GM21723 (cell line): ENCODE measurements around the gene PHACTR1.

Source experiments
- ATAC-seq: cut with Tn5 transposase; IDR thresholded peaks from one replicate; pipeline ENCODE4 v1.9.1; 2021; ENCODE audit warnings: mild to moderate bottlenecking, moderate library complexity; ENCODE audit not compliant: unreplicated experiment

Gene PHACTR1

DNA sequence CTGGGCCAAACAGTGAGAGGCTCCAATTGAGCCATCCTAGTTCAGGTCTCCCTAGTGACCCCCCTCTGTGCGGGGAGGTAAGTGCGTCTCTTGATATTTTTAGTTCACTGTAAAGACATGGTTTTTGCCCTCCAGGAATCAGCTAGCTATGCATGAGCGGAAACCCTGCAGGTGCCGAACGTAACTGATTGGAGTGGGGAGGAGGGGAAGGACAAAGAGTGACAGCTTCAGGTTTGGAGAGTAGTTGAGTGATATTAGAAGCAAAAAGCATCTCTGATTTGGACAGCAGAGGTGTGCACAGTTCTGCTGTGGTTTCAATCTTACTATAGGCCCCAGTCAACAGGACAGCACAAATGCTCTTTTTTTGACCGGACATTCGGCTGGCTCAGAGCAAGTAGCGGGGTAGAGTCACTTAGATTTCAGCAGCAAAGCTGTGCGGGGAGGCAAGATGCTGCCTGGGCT lies 580.0 kb downstream of the PHACTR1 start:
- ATAC-seq: no peak

DNA sequence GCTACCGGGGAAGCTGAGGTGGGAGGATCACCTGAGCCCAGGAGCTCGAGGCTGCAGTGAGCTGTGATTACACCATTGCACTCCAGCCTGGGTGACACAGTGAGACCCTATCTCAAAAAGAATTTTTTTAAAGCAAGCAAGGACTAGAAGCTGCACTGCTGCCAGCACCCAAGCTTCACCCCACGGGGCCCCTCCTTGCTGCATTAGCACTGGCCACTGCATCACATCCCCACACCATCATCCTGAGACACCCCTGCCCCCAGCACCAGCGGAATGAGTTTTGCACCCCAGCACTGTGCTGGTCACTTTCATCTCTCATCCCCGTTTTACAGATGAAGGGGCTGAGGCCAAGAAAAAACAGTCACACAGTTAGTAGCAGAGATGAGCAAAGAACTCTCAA lies 580.8 kb downstream of the PHACTR1 start:
- ATAC-seq: no peak

DNA sequence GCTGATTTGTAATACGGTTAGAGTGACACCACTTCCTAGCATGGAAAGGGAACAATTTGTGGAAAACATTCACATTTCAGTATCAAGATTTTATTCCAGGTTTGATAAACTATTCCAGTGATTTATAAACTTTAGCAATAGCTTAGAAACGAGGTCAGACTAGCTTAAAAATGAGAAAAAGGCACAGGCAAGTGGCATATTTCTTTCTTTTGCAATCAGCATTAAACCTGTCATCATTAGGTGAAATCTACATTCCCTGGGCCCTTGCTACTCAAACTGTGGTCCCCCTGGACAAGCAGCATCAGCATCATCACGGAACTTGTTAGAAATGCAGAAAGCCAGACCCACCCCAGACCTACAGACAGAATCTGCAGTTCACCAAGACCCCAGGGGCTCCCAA lies 581.9 kb downstream of the PHACTR1 start:
- ATAC-seq: no peak

DNA sequence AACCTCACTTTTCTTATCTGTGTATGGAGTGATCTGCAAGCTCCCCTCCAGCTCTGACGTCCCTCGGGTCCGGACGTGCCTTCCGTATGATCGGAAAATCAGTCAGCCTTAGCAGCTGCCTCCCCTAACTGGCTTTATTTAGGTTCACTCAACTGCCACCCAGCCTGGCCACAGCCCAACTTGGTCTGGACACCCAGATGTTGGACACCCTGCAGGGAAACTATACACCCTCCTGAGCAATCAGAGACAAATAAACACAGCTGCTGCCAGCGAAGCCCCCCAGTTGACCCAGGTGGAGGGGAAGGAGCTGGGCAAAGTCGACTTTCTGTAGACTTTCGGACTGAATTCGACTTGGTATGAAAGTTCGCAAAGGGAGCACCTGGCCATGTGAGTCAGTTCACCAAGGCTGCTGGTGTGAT lies 582.8 kb downstream of the PHACTR1 start:
- no peak for ATAC-seq

DNA sequence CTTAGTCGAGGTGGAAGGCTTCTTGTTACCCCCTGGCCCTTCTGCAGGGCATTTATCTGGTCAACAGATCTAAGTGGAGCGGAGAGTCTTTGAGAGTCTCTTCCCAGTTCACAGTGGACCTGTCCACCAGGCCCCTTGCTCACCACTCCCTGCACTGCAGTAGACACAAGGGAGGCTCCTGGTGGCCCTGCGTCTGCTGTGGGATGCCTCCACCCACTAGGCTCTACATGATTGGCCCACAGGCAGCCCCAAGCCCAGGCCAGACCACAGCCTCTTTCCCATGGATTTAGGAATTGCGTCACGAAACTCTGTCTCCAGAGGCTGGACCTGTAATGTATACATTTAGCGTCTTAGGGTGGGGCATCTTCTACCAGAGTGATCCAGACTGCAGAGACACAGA lies 583.4 kb downstream of the PHACTR1 start:
- ATAC-seq: no peak

DNA sequence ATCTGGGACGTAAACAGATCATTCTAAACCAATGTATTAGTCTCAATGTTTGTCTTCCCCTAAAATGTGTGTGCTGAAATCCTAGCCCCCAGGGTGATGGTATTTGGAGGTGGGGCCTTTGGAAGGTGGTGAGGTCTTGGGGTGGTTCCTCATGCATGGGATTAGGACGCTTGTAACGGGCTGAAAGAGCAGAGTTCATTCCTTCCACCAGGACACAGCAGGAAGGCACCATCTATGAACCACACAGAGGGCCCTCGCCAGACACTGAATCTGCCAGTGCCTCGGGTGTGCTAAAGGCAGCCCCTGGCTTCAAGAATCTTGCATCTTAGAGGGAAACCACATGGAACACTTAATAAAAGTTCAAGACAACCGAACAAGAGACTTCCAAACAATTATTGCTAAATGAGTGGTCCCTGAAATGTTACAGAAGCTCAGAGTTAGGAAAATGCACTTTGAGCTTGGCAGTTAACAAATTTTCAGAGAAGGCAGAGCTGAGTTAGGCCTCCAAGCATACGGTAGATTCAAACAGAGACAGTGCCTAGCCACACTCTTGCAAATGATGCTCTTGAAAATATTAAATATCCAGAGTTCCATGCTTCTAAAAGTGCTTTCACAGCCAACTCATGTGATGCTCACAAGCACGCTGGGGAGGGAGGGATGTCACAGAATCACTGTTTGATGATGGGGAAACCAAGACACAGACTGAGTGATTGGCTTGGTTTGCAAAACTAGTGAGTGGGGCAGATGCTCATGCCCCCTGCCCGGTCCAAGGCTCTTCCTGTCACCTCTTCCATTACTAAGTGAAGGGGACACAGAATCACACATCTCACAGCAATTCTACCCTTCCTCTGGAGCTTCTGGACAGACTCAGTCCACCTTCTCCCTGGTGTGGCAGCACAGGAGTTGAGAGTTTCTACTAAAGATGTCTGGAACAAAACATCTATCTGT lies 584.4 kb downstream of the PHACTR1 start:
- ATAC-seq: no peak

DNA sequence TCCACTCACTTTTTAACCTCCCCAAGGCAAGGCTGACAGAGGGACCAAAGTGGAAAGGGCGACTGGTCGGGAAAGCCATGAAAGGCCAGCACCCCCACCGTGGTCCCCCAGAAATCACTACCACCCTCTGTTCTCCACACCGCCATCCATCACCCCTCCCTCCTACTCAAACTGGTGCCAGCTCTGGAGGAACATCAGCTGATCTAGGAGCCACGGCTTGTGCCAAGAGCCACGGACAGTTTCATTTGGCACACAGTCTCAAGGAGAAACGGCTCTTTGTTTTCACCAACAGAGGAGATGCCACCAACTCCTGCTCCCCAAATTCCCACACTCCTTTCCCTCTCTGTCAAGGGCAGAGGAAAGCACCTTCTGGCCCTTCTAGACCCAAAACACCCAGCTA lies 585.7 kb downstream of the PHACTR1 start:
- no peak for ATAC-seq

DNA sequence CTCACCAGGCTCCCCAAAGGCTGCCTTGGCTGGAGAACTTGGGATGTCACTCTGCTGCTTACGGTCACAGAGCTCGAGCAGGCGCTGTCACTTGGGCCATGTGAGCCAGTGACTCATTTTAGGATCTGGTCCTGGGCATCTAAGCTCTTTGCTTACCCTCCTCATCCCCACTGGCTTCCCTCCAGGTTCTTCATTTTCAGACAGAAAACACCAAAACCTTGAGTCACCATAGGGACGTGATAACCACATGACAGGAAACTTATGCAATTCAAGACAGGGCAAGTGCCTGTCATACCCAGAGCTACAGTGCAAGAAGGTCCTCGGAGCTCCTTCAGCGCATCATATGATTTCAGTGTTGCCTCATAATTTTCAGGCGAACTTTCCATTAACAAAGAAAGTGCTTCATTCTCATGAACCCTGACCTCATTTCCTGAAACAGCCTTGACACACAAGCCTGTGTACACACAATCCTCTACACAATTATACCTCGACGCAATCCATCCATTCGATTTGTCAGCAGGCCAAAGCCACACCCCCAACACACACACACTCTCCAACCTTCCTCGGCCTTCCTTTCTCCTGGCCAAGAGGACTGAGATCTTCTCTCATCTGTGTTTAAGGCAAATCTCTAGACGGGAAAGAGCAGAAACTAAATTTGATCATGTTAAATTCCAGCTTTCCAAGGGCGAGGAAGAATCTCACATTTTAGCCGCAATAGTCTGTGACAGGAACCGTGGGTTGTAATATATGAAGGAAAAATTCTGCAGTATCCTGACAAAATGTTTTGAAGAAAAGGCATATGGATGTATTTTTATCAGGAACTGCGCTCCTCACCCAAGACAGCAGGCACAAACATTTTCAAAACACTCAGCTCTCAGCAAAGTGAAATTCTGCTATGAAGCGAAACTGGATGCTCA lies 586.4 kb downstream of the PHACTR1 start:
- ATAC-seq: peak; percentile 71

DNA sequence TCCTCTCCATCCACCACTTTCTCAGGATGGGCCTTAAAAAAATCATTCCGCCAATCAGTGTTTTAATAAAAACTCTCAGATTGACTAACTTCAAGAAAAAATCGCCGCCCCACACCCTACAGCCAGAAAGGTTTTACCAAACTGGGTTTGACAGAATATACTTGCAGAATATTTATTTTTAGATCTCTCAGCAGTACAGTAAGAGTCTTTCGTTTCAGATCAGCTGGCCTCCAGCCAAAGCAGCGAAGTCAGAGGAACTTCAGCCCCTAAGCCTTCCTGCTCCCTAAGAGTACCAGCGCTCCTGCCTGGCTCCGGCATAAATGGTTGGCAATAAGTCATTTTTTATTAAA lies 587.1 kb downstream of the PHACTR1 start:
- peak; percentile 61 for ATAC-seq

DNA sequence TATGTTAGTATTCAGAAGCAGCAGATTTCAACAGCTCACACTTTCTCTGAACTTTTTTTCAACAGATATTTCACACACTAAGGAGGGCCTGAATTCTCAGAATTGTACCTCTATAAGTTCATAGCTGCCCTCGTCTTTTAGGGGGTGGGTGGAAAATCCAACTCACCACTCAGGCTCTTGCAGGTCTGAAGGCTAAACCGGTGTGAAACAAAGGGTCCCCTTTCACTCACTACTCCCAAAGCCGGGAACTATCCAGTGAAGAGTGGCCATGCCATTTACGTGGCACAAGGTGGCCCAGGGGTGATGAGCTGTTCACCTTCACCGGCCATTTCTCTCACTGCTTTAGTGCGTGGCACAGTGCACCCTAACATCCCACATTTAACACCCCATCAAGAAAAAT lies 587.5 kb downstream of the PHACTR1 start:
- no peak for ATAC-seq

DNA sequence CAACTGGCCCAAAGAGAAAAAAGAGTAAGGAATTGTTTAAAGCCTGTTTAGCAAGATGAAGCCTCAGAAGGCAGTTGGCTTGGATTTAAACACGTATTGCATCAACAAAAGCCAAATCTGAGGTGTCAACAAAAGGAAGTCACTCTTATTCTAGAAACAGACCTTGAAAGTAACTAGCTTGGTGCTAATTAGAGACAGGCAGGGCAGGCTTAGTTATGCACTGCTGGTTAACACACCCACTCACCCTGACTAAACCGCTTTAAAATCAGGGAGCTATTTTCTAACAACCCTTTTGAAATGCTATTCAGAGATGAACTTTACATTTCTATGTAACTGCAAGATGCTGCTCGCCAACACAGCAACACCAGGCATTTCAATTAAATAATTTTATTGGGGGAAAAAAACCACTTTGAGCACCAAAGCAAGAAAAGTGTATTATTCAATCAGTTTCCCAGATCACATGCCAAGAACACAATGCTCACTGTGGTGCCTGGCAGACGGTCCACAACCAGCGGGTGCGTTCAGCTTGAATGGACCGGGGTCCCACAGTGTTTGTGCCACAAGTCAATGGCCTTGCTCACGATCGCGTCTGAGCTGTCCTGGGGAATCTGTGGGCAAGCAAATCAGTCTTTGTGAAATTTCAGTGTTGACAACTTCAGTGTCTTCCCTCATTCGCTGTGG lies 588.2 kb downstream of the PHACTR1 start:
- ATAC-seq: peak; percentile 49

DNA sequence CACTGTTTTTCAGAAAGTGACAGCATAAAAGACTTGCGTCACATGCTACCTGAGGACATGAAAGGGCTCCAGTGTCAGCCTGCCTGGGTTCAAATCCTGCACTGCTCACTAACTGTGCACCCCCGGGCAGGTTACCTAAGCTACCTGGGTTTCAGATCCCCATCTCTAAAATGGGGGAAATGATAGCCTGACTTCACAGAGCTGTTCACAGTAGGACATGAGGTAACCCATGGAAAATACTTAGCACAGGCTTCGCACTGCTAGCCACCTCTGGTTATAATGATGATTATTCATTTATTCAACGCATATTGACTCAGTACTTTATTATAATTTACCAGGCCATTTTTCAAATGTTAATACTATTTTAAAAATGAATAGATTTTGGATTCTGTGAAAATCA lies 588.7 kb downstream of the PHACTR1 start:
- no peak for ATAC-seq

DNA sequence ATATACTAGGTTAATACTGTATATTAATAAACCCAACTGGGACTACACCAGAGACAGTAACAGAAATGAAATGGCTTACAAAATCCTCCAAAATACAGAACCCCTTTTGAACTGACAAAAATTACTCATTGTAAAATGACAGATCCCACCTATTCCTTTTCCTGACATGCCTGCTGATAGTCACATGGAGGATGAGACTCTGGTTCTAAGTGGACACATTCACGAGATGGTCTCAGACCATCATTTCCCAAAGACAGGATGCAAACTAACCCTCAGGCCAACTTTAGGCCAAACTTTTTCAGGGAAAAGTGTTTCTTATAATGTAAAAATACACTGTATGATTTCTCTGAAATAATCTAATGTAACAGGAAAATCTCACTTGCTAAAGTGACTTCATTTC lies 589.2 kb downstream of the PHACTR1 start:
- no peak for ATAC-seq

DNA sequence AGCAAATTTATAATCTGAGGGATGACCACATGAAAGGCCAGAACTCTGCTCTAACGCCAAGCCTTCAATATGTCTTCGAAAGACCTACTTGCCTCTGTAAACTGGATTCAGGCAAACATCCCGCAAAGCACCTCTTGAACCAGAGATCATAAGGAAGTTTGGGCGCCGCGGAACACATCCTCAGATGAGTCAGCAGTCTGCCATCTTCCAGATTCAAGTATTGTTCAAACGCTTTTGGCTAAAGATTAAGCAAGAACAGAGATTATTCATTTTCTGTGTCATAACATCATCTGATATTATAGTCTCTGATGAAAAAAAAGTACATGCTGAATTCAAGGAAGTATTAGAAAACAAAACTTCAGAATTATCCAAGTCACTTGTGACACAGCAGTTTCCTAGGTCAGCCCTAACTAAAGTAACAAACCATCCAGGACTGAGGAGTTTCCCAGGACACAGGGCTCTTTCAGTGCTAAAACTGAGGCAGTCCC lies 591.0 kb downstream of the PHACTR1 start:
- no peak for ATAC-seq

DNA sequence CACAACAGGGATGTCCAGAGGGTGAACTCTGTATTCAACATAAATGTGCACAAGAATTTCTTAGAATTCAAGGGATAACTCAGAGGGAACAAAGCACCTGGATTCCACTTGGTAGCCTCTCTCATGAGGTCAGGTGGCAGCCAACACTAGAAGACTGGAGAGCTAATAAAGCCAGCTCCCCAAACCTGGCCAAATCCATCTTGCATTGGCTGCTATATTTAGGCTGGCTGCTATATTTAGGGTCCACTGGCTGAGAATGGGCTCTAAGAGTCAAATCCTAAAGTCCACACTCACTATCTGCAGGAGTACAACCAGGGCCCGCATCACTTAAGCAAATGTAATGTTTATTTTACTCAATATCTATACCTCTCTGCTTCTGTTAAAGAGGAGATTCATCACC lies 591.8 kb downstream of the PHACTR1 start:
- ATAC-seq: no peak

DNA sequence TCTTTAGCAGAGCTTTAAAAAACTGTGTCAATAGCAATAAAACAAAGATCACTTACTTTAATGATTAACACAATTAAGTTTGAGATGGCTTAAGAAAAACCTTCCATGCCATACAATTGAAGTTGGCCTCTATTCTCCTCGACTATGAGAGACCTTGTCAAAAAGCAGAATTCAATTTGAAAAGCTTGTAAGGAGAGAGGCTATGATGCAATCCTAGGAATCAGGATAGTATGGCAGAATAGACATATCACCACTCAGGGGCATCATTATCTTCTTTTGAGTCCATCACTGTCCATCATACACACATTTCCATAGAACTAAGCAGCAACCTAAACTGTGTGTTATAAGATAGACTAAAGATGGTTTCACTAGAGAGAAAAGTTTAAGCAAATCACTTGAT lies 594.6 kb downstream of the PHACTR1 start:
- ATAC-seq: no peak

DNA sequence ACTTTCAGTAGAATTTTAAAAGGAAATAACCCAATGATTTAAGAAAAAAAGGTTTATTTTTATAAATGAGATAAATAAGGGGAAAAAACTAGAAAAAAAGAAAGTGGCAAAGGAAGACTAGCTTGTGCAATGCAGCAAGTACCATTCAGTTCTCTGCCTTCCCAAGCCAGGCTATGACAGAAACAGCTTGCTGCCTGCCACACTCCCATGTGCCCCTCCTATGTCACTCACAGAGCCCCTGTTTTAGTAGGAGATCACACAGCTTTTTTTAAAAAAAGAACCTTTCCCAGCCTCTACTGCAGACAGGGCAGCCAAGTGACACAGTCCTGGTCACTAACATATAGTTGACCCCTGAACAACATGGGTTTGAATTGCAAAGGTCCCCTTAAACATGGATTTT lies 598.2 kb downstream of the PHACTR1 start:
- no peak for ATAC-seq

DNA sequence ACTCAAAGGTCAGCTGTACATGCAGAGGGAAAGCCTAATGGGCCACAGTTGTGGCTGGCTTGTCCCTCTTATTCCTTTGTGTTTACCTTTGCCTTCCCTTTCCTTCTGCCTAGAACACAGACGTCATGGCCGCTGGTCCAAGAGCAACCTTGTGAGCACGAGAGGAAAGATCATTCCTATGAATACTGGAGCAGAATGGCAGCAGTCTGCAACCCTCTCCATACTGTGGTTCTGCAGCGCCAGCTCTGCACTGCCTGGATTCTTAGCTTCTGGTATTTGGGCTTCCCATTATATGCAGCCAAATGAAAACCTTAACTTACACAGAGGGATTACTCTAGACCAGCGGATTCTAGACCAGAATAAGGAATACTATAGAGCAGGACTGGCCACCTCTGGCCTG lies 599.3 kb downstream of the PHACTR1 start:
- no peak for ATAC-seq

DNA sequence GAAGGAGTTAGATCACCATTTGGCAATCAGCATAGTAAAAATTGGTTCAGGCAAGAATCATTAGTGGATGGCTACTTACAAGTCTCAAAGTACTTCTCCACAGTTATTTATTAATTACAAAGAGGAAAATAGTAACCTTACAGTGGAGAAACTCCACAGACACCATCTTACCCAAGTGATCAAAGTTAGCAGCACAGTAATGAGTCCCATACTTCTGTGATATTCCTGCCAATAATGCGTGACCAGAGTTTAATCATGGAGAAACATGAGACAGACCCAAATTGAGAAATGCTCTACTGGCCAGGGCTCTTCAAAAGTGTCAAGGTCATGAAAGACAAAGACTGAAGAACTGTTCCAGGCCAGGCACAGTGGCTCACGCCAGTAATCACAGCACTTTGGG lies 602.3 kb downstream of the PHACTR1 start:
- ATAC-seq: no peak

DNA sequence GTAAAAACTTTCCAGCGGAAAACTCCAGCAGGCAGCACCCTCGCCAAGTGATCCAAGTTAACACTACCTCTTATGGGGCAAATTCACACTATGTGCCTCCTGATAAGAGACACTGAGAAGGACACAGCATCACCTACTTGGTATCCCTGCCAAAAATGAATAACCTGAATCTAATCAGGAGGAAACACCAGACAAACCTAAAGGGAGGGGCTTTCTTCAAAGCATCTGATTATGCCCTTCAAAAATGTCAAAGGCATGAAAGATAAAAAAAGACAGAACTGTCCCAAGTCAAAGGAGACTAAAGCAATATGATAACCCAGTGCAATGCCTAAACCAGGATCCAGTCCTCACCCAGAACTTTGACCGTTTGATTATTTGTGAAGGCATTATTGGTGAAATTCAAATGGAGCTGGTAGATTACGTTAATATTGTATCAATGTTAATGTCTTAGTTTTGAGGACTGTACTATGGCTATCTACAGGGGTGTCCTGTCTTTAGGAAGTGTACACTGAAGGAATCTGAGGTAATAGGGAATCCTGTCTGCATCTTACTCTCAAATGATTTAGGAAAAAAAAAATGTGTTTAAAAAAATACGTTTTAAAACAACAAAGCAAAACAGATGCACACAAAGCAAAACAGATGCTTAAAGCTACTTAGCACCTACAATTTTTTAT lies 603.5 kb downstream of the PHACTR1 start:
- ATAC-seq: no peak
